K562 (cell line): ENCODE measurements around the gene RAB1B. TPM values are rescaled to one million over a fixed set of nuclear protein-coding genes. Genes with fewer than 3 reads are reported as not detected.

Experiments used
- CHD4 ChIP-seq: fragments of 200-600 bp; sonication (generic); IDR thresholded peaks from 3 replicates; pipeline ENCODE4 v1.6.1; 2012; ENCODE audit warnings: low read depth, mild to moderate bottlenecking, mixed read lengths, low read length, inconsistent platforms; ENCODE audit not compliant: insufficient read depth, insufficient replicate concordance, poor library complexity, severe bottlenecking
- CXXC5 ChIP-seq: fragments of 250-450 bp; sonication (Bioruptor Pico); IDR thresholded peaks from 2 replicates; pipeline ENCODE4 v1.8.0; 2022; ENCODE audit warnings: inconsistent platforms, mild to moderate bottlenecking, moderate library complexity
- E2F3 ChIP-seq: fragments of 250-450 bp; sonication (Bioruptor Pico); IDR thresholded peaks from 2 replicates; pipeline ENCODE4 v1.4.0; 2020; ENCODE audit warnings: mild to moderate bottlenecking
- GABPB2 ChIP-seq: fragments of 250-450 bp; sonication (Bioruptor Pico); conservative IDR thresholded peaks from 2 replicates; pipeline ENCODE4 v1.5.1; 2021; ENCODE audit warnings: mild to moderate bottlenecking
- HSF4 ChIP-seq: fragments of 250-450 bp; sonication (Bioruptor Pico); IDR thresholded peaks from 2 replicates; pipeline ENCODE4 v2.1.2; 2022; ENCODE audit warnings: mild to moderate bottlenecking, moderate library complexity, borderline replicate concordance
- MTA3 ChIP-seq: fragments of 450-650 bp; formaldehyde crosslinking; IDR thresholded peaks from 2 replicates; pipeline ENCODE4 v1.6.1; 2017; ENCODE audit warnings: mild to moderate bottlenecking, borderline replicate concordance
- NCOA1 ChIP-seq: fragments of 450-650 bp; IDR thresholded peaks from 2 replicates; pipeline ENCODE4 v1.6.1; 2016; ENCODE audit warnings: low read depth
- NFRKB ChIP-seq: fragments of 450-650 bp; IDR thresholded peaks from 2 replicates; pipeline ENCODE4 v1.6.1; 2016; ENCODE audit warnings: low read depth
- NR2F6 ChIP-seq: fragments of 450-650 bp; formaldehyde crosslinking; IDR thresholded peaks from 2 replicates; pipeline ENCODE4 v1.4.0; 2020; ENCODE audit warnings: mild to moderate bottlenecking
- RBFOX2 ChIP-seq: fragments of 200-400 bp; formaldehyde crosslinking; IDR thresholded peaks from 2 replicates; pipeline ENCODE4 v1.6.1; 2017; ENCODE audit warnings: low read depth, mild to moderate bottlenecking, low read length, moderate library complexity
- SPI1 ChIP-seq: IDR thresholded peaks from 2 replicates; pipeline ENCODE4 v1.6.1; 2011; ENCODE audit warnings: low read depth, low read length, control low read depth, borderline replicate concordance
- TEAD4 ChIP-seq, 2 experiments: sonication (generic) in 1 of 2; formaldehyde crosslinking in 1 of 2; IDR thresholded peaks; 2 replicates each; pipeline versions ENCODE4 v1.6.1 to v1.8.0; 2012 to 2022; ENCODE audit warnings: borderline replicate concordance in 1 of 2, inconsistent platforms in 1 of 2, low read length in 1 of 2, mild to moderate bottlenecking in 1 of 2, missing genetic modification reagents in 1 of 2
- VEZF1 ChIP-seq: fragments of 200-800 bp; sonication (Bioruptor generic); IDR thresholded peaks from 2 replicates; pipeline ENCODE4 v1.6.1; 2017; ENCODE audit warnings: missing genetic modification characterization, missing compliant biosample characterization
- YY1 ChIP-seq, 3 experiments: IDR thresholded peaks; 2 replicates each; pipeline ENCODE4 v1.6.1; 2011; ENCODE audit warnings: low read length in 2 of 3, mild to moderate bottlenecking in 2 of 3, moderate library complexity in 2 of 3, borderline replicate concordance in 1 of 3, control low read depth in 1 of 3, low read depth in 1 of 3; ENCODE audit not compliant: insufficient read depth in 3 of 3, insufficient replicate concordance in 2 of 3, control insufficient read depth in 1 of 3, insufficient read length in 1 of 3; ENCODE audit errors: extremely low read depth in 1 of 3
- ZNF253 ChIP-seq: fragments of 250-450 bp; sonication (Bioruptor Pico); conservative IDR thresholded peaks from 2 replicates; pipeline ENCODE4 v1.6.1; 2021; ENCODE audit warnings: mild to moderate bottlenecking
- ZNF277 ChIP-seq: fragments of 250-450 bp; sonication (Bioruptor Pico); IDR thresholded peaks from 2 replicates; pipeline ENCODE4 v1.8.0; 2022; ENCODE audit warnings: inconsistent platforms, mild to moderate bottlenecking, moderate library complexity, borderline replicate concordance
- ZNF76 ChIP-seq: fragments of 250-450 bp; sonication (Bioruptor Pico); IDR thresholded peaks from 2 replicates; pipeline ENCODE4 v1.4.0; 2020; ENCODE audit warnings: mild to moderate bottlenecking, moderate library complexity, borderline replicate concordance
- polyA plus RNA-seq, 8 experiments: library from polyadenylated mRNA; depleted of rRNA in 4 of 8; stranded (reverse) in 5 of 8; unstranded in 3 of 8; fragments of >200 nt; fragmentation: Nextera tagmentation in 2 of 8; fragmentation: Illumina TruSeq in 1 of 8; extraction: Ambion mirVana in 2 of 8; extraction: Trizol in 1 of 8; gene quantifications; 2 replicates each; pipeline versions ENCODE4 v1.2.1 to v1.2.3, GENCODE V29; 2011 to 2014; ENCODE audit warnings: inconsistent platforms in 1 of 8, missing spikeins in 1 of 8
- total RNA-seq, 7 experiments: library from RNA; depleted of rRNA in 6 of 7; stranded (reverse); fragments of >200 nt in 6 of 7; fragmentation: Illumina TruSeq in 2 of 7; extraction: Trizol in 2 of 7; gene quantifications; 2 replicates each; pipeline versions ENCODE4 v1.2.1 to v1.2.3, GENCODE V29; 2011 to 2021; ENCODE audit warnings: low replicate concordance in 1 of 7
- TF ChIP-seq, protein P1 (sequence below), 3 experiments: IDR thresholded peaks in 2 of 3; conservative IDR thresholded peaks in 1 of 3; 2 replicates each; pipeline ENCODE4 v1.5.1; 2011 to 2012; ENCODE audit warnings: low read length in 3 of 3, mild to moderate bottlenecking in 3 of 3, control low read depth in 2 of 3, improper control_type of control experiment in 1 of 3, inconsistent platforms in 1 of 3, low read depth in 1 of 3, mixed read lengths in 1 of 3, moderate library complexity in 1 of 3; ENCODE audit not compliant: insufficient read depth in 2 of 3
- TF ChIP-seq, protein P2 (sequence below): fragments of 450-650 bp; IDR thresholded peaks from 2 replicates; pipeline ENCODE4 v1.6.1; 2016; ENCODE audit warnings: missing biosample characterization, missing genetic modification characterization

The RAB1B gene
- total and polyA plus RNA-seq, 9 of the 15 experiments (the other 6 are each of a cell fraction or from before 2014, with no cell fraction given), result 5.6 to 146 (median 98.6) TPM

- TF ChIP-seq VEZF1 (no peak; the same call in none of the 2 replicates), NFRKB (0 out of 2 replicates have a peak, but pooled peaks have one; percentile 42), TEAD4 (IDR thresholded peaks at IDR 0.05; ENCODE audit: low read length) (no peak), TEAD4 (CRISPR knock-in tag; IDR thresholded peaks at IDR 0.05; ENCODE audit: borderline replicate concordance) (peak; percentile 66; the same call in 1 of the 2 replicates), CXXC5 (CRISPR knock-in tag) (0 out of 2 replicates have a peak, but pooled peaks have one; percentile 1), ZNF253 (CRISPR knock-in tag) (no peak), CHD4 (peak; percentile 38), MTA3 (peak; percentile 24; the same call in 1 of the 2 replicates), NR2F6 (CRISPR knock-in tag) (no peak), YY1 (IDR thresholded peaks at IDR 0.05; ENCODE audit: borderline replicate concordance in 1 of 3, control insufficient read depth in 1 of 3, extremely low read depth in 1 of 3, insufficient read depth in 3 of 3, insufficient read length in 1 of 3, insufficient replicate concordance in 2 of 3, low read depth in 1 of 3, low read length in 2 of 3) (peak in 1 of 3 experiments; percentile 4), ZNF76 (CRISPR knock-in tag) (no peak), E2F3 (CRISPR knock-in tag) (no peak), GABPB2 (CRISPR knock-in tag) (no peak), NCOA1 (no peak), ZNF277 (no peak), HSF4 (CRISPR knock-in tag) (no peak), SPI1 (peak; percentile 94), RBFOX2 (peak; percentile 49)
- TF ChIP-seq, protein P1, sequence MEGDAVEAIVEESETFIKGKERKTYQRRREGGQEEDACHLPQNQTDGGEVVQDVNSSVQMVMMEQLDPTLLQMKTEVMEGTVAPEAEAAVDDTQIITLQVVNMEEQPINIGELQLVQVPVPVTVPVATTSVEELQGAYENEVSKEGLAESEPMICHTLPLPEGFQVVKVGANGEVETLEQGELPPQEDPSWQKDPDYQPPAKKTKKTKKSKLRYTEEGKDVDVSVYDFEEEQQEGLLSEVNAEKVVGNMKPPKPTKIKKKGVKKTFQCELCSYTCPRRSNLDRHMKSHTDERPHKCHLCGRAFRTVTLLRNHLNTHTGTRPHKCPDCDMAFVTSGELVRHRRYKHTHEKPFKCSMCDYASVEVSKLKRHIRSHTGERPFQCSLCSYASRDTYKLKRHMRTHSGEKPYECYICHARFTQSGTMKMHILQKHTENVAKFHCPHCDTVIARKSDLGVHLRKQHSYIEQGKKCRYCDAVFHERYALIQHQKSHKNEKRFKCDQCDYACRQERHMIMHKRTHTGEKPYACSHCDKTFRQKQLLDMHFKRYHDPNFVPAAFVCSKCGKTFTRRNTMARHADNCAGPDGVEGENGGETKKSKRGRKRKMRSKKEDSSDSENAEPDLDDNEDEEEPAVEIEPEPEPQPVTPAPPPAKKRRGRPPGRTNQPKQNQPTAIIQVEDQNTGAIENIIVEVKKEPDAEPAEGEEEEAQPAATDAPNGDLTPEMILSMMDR (IDR thresholded peaks at IDR 0.05 in 2 of 3, conservative IDR thresholded peaks at IDR 0.05 in 1 of 3; ENCODE audit: insufficient read depth in 2 of 3, low read depth in 1 of 3, low read length in 3 of 3), result peak; percentile 19 to 41 (median 20); a peak in 3 of 6 replicates
- TF ChIP-seq, protein P2, sequence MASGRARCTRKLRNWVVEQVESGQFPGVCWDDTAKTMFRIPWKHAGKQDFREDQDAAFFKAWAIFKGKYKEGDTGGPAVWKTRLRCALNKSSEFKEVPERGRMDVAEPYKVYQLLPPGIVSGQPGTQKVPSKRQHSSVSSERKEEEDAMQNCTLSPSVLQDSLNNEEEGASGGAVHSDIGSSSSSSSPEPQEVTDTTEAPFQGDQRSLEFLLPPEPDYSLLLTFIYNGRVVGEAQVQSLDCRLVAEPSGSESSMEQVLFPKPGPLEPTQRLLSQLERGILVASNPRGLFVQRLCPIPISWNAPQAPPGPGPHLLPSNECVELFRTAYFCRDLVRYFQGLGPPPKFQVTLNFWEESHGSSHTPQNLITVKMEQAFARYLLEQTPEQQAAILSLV (tag), result no peak
Measured at GRCh38 chr11:66268952-66269905, 790 bp downstream of the RAB1B start (continued).
